Stimulated activated CD8-positive, alpha-beta memory T cell treated with anti-CD3 and anti-CD28 coated beads, Interleukin-7, amount 100 ng/mL, for 24 hours (primary cell): ENCODE data around the gene C11orf71.

ENCODE experiments used
- DNase-seq: peaks from one replicate; pipeline ENCODE4 v3.0.0-alpha.2; 2020; ENCODE audit warnings: low read depth

C11orf71 gene

DNA sequence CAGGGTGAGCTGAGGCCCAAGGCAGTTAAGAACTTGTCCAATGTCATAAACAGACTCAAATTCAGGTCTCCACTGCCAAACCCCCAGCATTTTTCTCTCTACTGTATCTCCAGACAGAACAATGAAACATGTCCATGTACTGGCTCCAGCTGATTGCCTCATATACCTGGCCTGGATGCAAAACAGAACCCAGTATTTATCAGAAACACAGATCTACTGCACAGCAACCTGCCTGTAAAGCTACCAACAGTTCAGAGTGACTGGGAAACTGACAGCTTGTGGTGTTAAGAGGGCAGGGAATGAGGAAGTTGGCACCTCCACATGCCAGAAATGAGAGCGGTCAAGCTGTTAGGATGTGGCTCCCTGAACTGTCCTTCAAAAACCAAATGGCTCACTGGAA is 41.6 kb downstream of the C11orf71 start:
- DNase-seq, result no peak

DNA sequence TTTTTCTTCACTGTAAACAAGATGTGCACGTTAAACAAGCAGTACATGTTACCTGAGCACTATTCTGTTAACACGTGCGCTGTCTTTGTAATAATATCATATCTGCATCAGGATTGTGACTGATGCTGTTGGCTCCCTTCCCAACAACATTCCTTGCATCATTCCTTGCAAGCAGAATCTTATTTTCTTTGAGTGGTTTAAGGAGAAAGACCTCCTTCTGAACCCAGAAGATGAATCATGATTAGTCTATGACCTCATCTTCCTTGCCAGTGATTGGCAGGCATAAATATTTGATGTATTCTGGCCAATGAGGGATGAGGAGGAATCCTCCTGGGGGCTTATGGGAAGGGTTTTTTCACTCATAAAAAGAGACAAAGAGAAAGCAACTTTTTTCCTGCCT is 46.2 kb downstream of the C11orf71 start:
- DNase-seq, result no peak

DNA sequence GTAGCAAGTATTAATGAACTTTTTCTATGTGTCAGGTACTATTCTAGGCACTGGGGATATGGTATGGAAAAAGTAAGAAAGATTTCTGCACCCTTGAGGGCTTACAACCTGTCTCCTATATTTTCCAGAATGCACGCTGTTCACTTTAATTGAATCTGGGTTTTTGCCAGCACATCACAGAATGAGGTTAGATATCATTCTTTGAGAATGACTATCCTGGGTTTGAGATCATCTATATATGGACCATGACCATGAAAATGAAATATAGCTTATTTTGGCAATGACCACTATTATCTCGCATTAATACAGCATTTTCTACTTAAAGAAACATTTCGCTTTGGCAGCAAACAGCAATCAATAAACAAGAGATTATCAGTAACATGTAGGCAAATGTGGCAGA is 46.9 kb downstream of the C11orf71 start:
- no peak for DNase-seq

DNA sequence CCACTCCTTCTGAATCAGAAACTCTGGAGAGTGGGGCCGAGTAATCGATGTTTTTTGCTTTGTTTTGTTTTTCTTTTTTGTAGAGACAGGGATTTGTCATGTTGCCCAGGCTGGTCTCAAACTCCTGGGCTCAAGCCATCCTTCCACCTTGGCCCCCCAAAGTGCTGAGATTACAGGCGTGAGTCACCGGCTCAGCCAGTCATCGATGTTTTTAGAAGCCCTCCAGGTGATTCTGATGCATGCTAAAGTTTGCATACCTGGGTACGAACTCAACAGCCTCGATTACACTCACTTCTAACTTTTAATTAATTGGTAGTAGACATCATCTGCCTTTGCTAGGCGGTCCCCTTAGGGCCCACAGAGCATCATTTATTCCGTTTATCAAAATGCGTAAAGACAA is 50.3 kb downstream of the C11orf71 start:
- DNase-seq, result no peak
